Thyroid gland (tissue), 4 donors: ENCODE results near the gene OR52H1. TPM values are rescaled to one million over a fixed set of nuclear protein-coding genes. Genes with fewer than 3 reads are reported as not detected.
A peak's percentile ranks its signal among the peaks of the same experiment; 100 is the strongest.

Experiments
- DNase-seq, 2 donors: peaks; one replicate each; pipeline ENCODE4 v3.0.0-alpha.2; 2019
- H3K27ac ChIP-seq, 3 donors: fragments of 200-600 bp; sonication (generic); 1 replicate in 2 of 3; 2 replicates in 1 of 3; pipeline ENCODE4 v1.5.1; 2016 to 2019; ENCODE audit warnings: mild to moderate bottlenecking in 1 of 3, moderate library complexity in 1 of 3
- H3K27me3 ChIP-seq: fragments of 200-600 bp; sonication (generic); one replicate; pipeline ENCODE4 v1.5.1; 2019
- H3K36me3 ChIP-seq, 2 donors: fragments of 200-600 bp; sonication (generic); one replicate each; pipeline ENCODE4 v1.5.1; 2016 to 2019
- H3K4me1 ChIP-seq, 2 donors: fragments of 200-600 bp; sonication (generic); one replicate each; pipeline ENCODE4 v1.5.1; 2017 to 2019
- H3K4me3 ChIP-seq, 3 donors: fragments of 200-600 bp; sonication (generic); replicated peaks in 1 of 3; 1 replicate in 2 of 3; 2 replicates in 1 of 3; pipeline ENCODE4 v1.5.1; 2016; ENCODE audit warnings: mild to moderate bottlenecking in 1 of 3
- H3K9me3 ChIP-seq: fragments of 200-600 bp; sonication (generic); one replicate; pipeline ENCODE4 v1.5.1; 2017
- CTCF ChIP-seq, 6 experiments: fragments of 200-600 bp in 3 of 6; fragments of 450-650 bp in 3 of 6; sonication (generic) in 3 of 6; IDR thresholded peaks; one replicate each; pipeline ENCODE4 v1.5.1; 2016 to 2019; ENCODE audit warnings: antibody characterized with exemption in 6 of 6, mild to moderate bottlenecking in 2 of 6, inconsistent platforms in 1 of 6, moderate library complexity in 1 of 6
- POLR2A ChIP-seq, 2 donors: fragments of 450-650 bp; IDR thresholded peaks; one replicate each; pipeline ENCODE4 v1.6.1; 2017; ENCODE audit warnings: antibody characterized with exemption in 2 of 2, mild to moderate bottlenecking in 2 of 2, moderate library complexity in 1 of 2
- WGBS, 2 donors: methylation state at CpG; one replicate each; pipeline ENCODE4 v1.1.5; 2017; 5-methylcytosine and 5-hydroxymethylcytosine counted together
- intact Hi-C: fragments of 100-400 bp; cut with DNase I; formaldehyde crosslinking; loops from one replicate; pipeline ENCODE4 v1.15.1; 2023
- total RNA-seq, 4 donors: library from RNA; depleted of rRNA; stranded (reverse); fragments of >200 nt; gene quantifications; one replicate each; pipeline ENCODE4 v1.2.3, GENCODE V29; 2016

Gene OR52H1
- total RNA-seq, 4 donors from 2014 or later = 0.78 to 2.8 (median 1.1) TPM

DNA sequence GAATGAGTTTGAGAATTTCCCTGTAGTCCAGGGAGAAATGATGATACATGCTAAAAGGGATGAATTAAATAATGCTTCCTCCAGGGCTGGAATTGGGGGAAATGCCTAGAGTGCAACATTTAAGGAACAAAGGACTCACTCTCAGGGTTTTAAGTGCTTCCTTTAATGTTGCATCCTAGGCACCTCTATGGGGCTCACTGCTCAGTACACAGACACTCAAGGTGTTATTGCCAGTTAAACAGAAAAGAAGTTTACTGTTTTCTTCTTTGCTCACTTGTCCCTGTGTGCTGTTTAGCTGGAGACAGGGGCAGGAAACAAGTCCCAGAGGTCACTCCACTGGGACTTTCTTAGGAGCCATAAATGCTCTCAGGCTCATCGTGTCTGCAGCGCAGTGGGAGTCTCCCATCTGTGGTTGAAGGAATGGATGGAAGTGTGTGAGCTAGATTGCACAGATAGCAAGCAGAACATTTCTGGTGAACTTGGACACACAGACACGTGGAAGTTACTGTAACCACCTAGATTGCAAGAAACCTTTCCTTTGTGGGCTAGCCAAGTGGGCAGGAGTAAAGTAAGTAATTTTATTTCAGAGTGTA, 8.4 kb upstream of the OR52H1 start:
- peaks cover 0 to 4% of the 10 kb centered on the region in 2 donors for H3K4me1 ChIP-seq
- H3K4me3 ChIP-seq = no peak overlapping the region
- TF ChIP-seq POLR2A (IDR thresholded peaks at IDR 0.05) (no peak), CTCF (IDR thresholded peaks at IDR 0.05) (no peak)
- no peaks in the 10 kb centered on the region for H3K27me3 ChIP-seq
- H3K9me3 ChIP-seq = no peaks in the 10 kb centered on the region
- intact Hi-C loops = no loop called here
- no peak overlapping the region for H3K27ac ChIP-seq
- WGBS, 2 donors = 62 to 79% methylated on average over 3 of the region's 3 CpGs
- DNase-seq = no peak
- H3K36me3 ChIP-seq = no peaks in the 10 kb centered on the region

GRCh38 chr11:5553343-5553742, 5.0 kb upstream of the OR52H1 start:
- no peak overlapping the region for H3K4me3 ChIP-seq
- peaks cover 0 to 4% of the 10 kb centered on the region in 2 donors for H3K4me1 ChIP-seq
- H3K27me3 ChIP-seq = no peaks in the 10 kb centered on the region
- TF ChIP-seq CTCF (IDR thresholded peaks at IDR 0.05) (peak in 1 of 6 experiments; percentile 12), POLR2A (IDR thresholded peaks at IDR 0.05) (no peak)
- no peaks in the 10 kb centered on the region for H3K36me3 ChIP-seq
- intact Hi-C loops = no loop called here
- no peaks in the 10 kb centered on the region for H3K9me3 ChIP-seq
- no peak overlapping the region for H3K27ac ChIP-seq
- DNase-seq = no peak

DNA sequence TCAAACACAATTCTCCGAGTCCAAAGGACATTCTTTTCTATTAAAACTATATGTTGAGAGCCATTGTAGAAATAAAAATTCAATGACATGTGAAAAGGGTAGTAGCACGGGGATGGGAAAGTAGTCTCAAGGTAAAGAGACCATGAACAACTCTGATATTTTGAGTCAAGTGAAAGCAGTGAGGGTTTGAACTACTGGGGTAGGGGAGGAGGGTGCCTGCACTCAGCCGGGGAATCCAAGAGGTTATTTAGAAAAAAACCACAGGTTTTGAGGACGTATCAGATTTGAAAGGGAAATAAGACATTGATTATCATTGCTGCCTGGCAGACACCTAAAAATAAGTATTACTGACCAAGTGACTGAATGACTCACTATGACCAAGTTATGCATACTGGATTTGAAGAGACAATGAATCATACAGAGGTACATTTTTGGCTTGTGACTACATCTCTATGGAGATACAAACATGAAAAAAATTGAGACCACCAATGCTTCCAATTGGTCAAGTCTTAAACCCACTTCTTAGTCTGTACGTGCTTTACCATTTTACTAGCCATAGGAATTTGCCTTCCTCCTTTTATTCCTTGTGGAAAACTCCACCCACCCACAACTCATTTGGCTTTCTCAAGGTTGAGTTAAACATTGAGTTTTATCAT, 2.2 kb upstream of the OR52H1 start:
- DNase-seq = no peak
- no peak overlapping the region for H3K4me3 ChIP-seq
- H3K9me3 ChIP-seq = no peaks in the 10 kb centered on the region
- no peak for TF ChIP-seq CTCF (IDR thresholded peaks at IDR 0.05)
- no peak for TF ChIP-seq POLR2A (IDR thresholded peaks at IDR 0.05)
- H3K4me1 ChIP-seq = peaks cover 0 to 4% of the 10 kb centered on the region in 2 donors
- H3K27me3 ChIP-seq = no peaks in the 10 kb centered on the region
- intact Hi-C loops = no loop called here
- H3K27ac ChIP-seq = no peak overlapping the region
- H3K36me3 ChIP-seq = no peaks in the 10 kb centered on the region
- WGBS, 2 donors = 88 to 90% methylated on average over 5 of the region's 5 CpGs

DNA sequence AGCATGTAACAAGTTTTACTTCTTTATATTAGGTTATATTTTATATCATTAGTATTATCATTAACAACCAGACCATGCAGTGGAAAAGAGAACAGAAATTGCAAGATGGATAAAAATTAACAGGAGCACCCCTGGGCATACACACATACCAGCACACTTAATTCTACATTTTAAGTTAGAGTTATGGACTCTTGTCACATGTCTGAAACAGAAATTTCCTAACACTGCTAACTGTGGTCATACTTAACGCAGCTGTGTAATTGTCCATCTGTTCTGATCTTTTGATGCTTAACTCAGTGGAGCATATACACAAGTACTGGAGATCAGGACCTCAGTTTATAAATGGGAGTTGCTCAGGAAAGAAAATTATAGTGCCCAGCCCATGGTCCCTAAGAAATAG, 358 bp downstream of the OR52H1 start:
- Histone ChIP-seq H3K27me3 (no peaks in the 10 kb centered on the region), H3K9me3 (no peaks in the 10 kb centered on the region), H3K36me3 (no peaks in the 10 kb centered on the region), H3K27ac (no peak overlapping the region), H3K4me3 (no peak overlapping the region), H3K4me1 (peaks cover 0 to 2% of the 10 kb centered on the region in 2 donors)
- no peak for DNase-seq
- intact Hi-C loops = no loop called here
- 92 to 96% methylated on average over 1 of the region's 1 CpG for WGBS, 2 donors
- TF ChIP-seq CTCF (IDR thresholded peaks at IDR 0.05) = no peak
- no peak for TF ChIP-seq POLR2A (IDR thresholded peaks at IDR 0.05)

DNA sequence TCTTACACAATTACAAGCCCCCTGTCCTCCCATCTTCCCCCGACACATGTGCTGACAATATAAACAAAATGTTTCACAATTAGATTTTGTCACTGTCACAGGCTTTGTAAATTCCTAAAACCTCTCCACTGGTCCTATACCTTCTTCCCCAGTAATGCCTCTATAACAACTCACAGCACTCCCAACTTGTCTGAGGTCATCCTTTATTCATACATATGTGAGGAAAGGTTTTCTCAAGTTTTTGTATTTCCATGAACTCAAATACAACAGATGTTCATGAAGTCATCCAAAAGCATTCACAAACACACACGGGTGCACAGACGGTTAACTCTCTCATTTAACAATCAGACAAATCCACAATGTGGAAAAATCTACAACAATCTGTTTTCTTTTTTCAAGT, 1.9 kb downstream of the OR52H1 start:
- H3K36me3 ChIP-seq = no peaks in the 10 kb centered on the region
- no peaks in the 10 kb centered on the region for H3K9me3 ChIP-seq
- H3K27ac ChIP-seq = no peak overlapping the region
- TF ChIP-seq CTCF (IDR thresholded peaks at IDR 0.05) (no peak), POLR2A (IDR thresholded peaks at IDR 0.05) (no peak)
- no peaks in the 10 kb centered on the region for H3K27me3 ChIP-seq
- WGBS, 2 donors = 90 to 93% methylated on average over 3 of the region's 3 CpGs
- intact Hi-C loops = no loop called here
- no peak for DNase-seq
- H3K4me3 ChIP-seq = no peak overlapping the region
- no peaks in the 10 kb centered on the region for H3K4me1 ChIP-seq
